Stimulated activated CD4-positive, alpha-beta T cell treated with anti-CD3 and anti-CD28 coated beads, Interleukin-15, amount 100 ng/mL, for 48 hours (primary cell): ENCODE measurements around the gene COL20A1.
"Not testable (repeated sequence)": the region's sequence is repeated elsewhere in the genome, so short reads cannot be mapped to it uniquely, and the experiment has no call there.

Experiments
- DNase-seq, 2 donors: peaks; one replicate each; pipeline ENCODE4 v3.0.0-alpha.2; 2020; ENCODE audit warnings: low read depth in 2 of 2

Gene COL20A1

GRCh38 chr20:63291811-63292210, 1.2 kb upstream of the COL20A1 start:
- no peak for DNase-seq

DNA sequence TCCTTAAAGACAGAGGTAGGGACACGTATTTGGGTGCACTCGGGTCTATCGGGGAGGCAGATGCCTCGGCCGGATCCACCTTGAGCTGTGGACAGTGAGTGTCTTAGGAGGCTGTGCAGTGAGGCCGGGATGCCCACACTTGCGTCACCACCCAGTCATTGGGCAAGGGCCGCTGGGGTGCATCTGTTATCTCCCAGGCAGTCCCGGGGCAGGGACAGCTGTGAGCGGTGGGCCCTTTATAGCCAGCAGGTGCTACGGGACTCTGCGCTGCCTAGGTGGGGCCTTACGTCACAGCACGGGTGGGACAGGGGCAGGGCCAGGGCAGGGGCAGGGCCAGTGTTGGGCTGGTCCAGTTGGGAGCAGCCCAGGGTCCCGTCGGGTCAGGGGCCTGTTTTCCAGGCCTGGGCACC, 689 bp upstream of the COL20A1 start:
- no peak for DNase-seq

GRCh38 chr20:63293456-63293855, 470 bp downstream of the COL20A1 start:
- DNase-seq = no peak

DNA sequence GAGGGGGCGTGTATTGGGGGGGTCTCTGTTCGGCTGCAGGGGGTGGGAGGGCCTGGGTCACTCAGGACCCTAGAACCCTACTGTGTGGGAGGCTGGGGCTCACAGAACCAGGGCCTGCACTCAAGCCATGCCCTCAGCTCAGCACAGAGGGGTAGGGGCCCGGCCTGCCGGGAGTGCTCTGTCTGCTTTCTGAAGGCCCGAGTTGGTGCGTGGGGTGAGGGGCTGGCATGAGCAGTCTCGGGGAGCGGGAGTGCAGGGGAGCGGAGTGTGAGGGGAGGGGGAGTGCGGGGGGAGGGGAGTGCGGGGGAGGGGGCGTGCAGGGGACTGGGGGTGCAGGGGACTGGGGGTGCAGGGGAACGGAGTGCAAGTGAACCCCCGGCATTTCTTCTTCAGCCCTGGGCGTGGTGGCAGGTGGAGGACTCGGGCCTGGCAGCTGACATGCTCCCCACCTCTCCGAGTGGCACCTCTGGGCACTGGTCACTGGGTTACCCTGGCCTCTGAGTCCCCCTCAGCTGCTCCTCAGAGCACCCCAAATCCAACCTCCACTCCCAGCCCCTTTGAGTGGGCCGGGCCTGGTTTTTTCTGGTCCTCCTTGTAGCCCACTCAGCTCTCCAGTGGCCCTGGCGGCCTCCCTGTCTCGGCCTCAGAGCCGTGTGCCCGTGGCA, 1.0 kb downstream of the COL20A1 start:
- no peak for DNase-seq

- no peak for DNase-seq
Measured at GRCh38 chr20:63294536-63294900, 1.5 kb downstream of the COL20A1 start.

DNA sequence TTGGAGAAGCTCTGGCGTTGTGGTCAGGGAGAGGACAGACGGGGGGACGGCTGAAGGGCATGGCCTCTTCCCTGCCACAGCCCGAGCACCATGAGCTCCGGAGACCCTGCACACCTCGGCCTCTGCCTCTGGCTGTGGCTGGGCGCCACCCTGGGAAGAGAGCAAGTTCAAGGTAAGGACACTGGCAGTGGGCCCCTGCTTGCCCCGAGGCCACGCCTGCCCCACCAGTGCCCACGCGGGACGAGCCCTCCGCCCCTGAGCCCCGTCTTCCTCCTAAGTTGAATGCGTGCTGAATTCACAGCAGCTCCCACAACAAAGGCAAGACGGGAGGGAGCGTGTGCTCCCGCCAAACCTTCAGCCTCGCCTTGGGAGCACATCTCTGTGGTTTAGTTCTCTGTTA, 2.0 kb downstream of the COL20A1 start:
- no peak for DNase-seq

DNA sequence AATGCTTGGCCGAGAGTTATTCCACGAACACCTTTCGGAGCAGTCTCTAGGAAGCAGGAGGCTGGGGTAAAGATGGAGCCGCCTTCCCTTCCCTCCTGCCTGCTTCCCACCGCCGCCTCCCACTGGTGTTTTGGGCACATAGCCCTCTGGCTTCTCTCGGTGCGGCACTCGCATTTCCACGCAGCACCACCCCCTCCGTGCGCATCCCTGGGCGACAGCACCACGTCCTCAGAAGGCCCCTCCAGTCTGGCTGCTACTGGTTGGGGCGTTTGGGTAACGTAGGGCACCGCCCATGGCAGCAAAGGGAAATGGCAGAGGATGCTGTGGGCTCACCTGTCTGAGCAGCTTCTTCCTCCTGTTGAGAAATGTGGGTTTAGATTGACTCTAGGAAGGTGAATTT, 2.4 kb downstream of the COL20A1 start:
- no peak for DNase-seq

GRCh38 chr20:63295846-63296245, 2.9 kb downstream of the COL20A1 start:
- DNase-seq = no peak

DNA sequence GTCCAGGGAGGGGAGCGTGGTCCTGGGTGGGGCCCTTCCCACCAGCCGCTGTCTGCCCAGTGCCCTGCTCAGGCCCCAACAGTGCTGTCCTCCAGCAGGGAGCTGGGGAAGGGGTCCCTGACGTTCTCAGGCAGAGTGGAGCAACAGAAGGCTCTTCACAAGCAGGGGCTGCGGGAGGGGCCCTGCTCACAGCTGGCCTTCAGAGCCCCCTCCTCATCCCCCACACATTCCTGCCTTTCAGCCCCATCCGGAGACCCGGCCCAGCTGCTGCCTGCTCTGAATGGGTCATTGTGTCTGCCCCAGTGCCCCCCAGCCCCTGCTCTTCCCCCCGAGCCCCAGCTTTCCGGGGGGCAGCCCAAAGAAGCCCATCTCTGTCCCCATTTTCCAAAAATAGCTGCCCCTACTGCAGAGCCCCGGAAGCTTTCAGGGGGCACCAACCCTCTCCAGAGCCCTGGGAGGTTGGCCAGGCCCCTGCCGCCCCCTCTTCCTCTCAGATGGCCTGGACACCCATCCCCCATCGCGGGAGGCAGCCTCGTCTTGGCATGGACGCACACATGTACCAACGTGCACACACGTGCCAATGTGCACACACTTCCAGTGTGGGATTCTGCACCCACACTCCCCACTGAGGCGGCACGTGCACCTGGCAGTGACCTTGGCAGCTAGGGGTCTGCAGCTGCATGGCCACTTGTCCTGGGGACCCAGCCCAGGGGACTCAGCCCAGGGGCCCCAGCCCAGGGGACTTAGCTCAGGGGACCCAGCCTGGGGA, 3.7 kb downstream of the COL20A1 start:
- no peak for DNase-seq

DNA sequence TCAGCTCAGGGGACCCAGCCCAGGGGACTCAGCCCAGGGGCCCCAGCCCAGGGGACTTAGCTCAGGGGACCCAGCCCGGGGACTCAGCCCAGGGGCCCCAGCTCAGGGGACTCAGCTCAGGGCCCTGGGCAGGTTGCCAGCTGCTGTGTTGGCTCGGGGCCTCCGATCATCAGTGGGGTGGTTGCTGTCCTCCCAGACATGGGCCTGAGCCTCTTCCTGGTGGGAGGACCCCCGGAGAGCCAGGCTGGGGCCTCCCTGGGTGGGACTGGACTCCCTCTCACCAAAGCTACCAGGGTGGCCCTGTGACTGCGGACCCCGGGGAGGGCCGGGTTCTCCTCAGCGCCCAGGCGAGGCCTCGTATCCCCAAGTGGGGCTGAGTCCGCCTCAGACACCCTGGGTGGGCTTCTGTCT, 4.4 kb downstream of the COL20A1 start:
- DNase-seq = no peak

- DNase-seq = no peak
Measured at GRCh38 chr20:63297796-63298572, 5.0 kb downstream of the COL20A1 start.

GRCh38 chr20:63298731-63299312, 5.8 kb downstream of the COL20A1 start:
- no peak for DNase-seq

DNA sequence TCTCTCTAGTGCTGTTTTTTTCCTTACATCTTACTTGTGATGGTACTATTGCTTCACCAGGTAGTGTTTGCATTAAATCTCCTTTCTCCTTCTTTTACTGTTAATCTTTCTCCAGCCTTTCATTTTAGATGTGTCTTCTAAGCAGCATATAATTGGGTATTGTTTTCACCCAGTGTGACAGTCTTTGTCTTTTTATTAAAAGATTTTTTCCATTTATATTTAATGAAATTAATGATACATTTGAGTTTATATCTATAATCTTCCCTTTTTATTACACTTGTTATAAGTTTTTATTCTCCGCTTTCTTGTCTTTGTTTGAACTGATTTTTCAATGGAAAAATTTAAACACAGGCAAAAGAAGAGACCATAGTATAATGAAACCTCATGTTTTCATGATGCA, 8.7 kb downstream of the COL20A1 start:
- DNase-seq = no peak

- no peak for DNase-seq
Measured at GRCh38 chr20:63303095-63303666, 10.2 kb downstream of the COL20A1 start.

DNA sequence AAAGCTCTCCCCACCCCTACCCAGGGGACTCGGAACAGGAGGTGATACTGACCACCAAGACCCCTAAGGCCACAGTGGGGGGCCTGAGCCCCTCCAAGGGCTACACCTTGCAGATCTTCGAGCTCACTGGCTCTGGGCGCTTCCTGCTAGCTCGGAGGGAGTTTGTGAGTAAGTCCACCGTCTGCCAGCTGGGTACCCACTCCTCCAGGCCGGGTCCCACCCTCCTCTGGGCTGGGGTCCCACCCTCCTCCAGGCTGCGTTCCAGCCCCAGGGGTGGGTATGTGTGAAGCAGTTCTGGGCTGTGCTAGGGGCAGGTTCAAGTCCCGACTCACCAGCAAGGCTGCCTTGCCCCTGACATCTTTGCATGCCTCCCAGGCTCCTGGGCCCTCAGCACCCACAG, 12.4 kb downstream of the COL20A1 start:
- DNase-seq = no peak

- DNase-seq = not testable (repeated sequence)
Measured at GRCh38 chr20:63305933-63306672, 13.1 kb downstream of the COL20A1 start.

- no peak for DNase-seq
Measured at GRCh38 chr20:63306673-63307537, 13.9 kb downstream of the COL20A1 start.

DNA sequence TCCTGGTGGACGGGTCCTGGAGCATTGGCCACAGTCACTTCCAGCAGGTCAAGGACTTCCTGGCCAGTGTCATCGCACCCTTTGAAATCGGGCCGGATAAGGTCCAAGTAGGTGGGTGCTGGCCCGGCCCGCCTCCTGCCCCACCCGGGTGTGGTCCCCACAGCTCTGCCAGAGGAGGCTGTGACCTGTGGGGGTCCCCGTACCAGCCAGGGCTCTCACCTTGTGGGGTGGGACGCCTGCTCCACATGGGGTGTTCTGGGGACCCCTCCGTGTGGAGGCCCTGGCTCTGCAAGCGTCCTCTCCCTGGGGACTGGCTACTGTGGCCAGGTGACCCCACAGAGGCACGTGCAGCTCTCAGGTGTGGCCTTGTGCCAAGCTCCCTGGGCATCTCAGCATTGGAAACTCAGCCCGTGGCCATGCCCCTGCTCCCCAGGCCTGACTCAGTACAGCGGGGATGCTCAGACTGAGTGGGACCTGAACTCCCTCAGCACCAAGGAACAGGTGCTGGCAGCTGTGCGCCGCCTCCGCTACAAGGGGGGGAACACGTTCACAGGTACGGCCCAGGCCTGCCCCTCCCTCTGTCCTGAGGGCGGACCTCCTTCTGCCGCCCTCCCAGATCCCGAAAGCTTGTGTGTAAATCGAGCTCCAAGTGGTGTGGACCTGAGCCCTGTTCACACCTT, 14.7 kb downstream of the COL20A1 start:
- DNase-seq = no peak

- no peak for DNase-seq
Measured at GRCh38 chr20:63308218-63308911, 15.4 kb downstream of the COL20A1 start.
